HUES64 (cell line): ENCODE results near the gene DHCR24.

Experiments
- H3K27ac ChIP-seq: 2 replicates; pipeline ENCODE4 v1.7.0; 2013; ENCODE audit warnings: low read depth, low read length, inconsistent platforms
- H3K27me3 ChIP-seq: 2 replicates; pipeline ENCODE4 v1.6.1; 2013; ENCODE audit warnings: mild to moderate bottlenecking, low read length; ENCODE audit not compliant: insufficient read depth
- H3K36me3 ChIP-seq: 2 replicates; pipeline ENCODE4 v1.6.1; 2013; ENCODE audit warnings: mild to moderate bottlenecking, low read length; ENCODE audit not compliant: insufficient read depth
- H3K4me1 ChIP-seq: 2 replicates; pipeline ENCODE4 v1.6.1; 2013; ENCODE audit warnings: mild to moderate bottlenecking, low read length, moderate library complexity; ENCODE audit not compliant: insufficient read depth
- H3K4me3 ChIP-seq: 2 replicates; pipeline ENCODE4 v1.5.1; 2013; ENCODE audit warnings: mild to moderate bottlenecking, low read length, moderate library complexity
- H3K9ac ChIP-seq: 2 replicates; pipeline ENCODE4 v1.6.1; 2013; ENCODE audit warnings: mild to moderate bottlenecking, low read depth, low read length
- H3K9me3 ChIP-seq: 2 replicates; pipeline ENCODE4 v1.6.1; 2013; ENCODE audit warnings: low read depth, low read length; ENCODE audit not compliant: insufficient read depth
- WGBS: fragments of 150-250, 120-280 bp; methylation state at CpG from one replicate; pipeline ENCODE4 v1.1.7; 2013; ENCODE audit warnings: missing lambda C conversion rate; 5-methylcytosine and 5-hydroxymethylcytosine counted together

DHCR24 gene

GRCh38 chr1:54825696-54826095 is 61.3 kb downstream of the DHCR24 start:
- Histone ChIP-seq H3K27ac (no peak overlapping the region), H3K27me3 (no peaks in the 10 kb centered on the region), H3K9ac (no peak overlapping the region), H3K4me1 (no peaks in the 10 kb centered on the region), H3K4me3 (no peak overlapping the region), H3K36me3 (no peaks in the 10 kb centered on the region), H3K9me3 (peaks cover 4% of the 10 kb centered on the region; the same call in 1 of the 2 replicates)
- WGBS, result 93% methylated on average over 5 of the region's 5 CpGs

GRCh38 chr1:54823670-54824069 is 63.3 kb downstream of the DHCR24 start:
- no peak overlapping the region for H3K4me3 ChIP-seq
- no peak overlapping the region for H3K9ac ChIP-seq
- H3K27ac ChIP-seq, result no peak overlapping the region
- 91% methylated on average over 2 of the region's 3 CpGs for WGBS
- H3K4me1 ChIP-seq, result no peaks in the 10 kb centered on the region
- no peaks in the 10 kb centered on the region for H3K27me3 ChIP-seq
- no peaks in the 10 kb centered on the region for H3K36me3 ChIP-seq
- peaks cover 4% of the 10 kb centered on the region; the same call in 1 of the 2 replicates for H3K9me3 ChIP-seq

- Histone ChIP-seq H3K9ac (no peak overlapping the region), H3K9me3 (no peaks in the 10 kb centered on the region), H3K4me3 (no peak overlapping the region), H3K27ac (no peak overlapping the region), H3K4me1 (no peaks in the 10 kb centered on the region), H3K36me3 (no peaks in the 10 kb centered on the region), H3K27me3 (no peaks in the 10 kb centered on the region)
These were observed 67.3 kb downstream of the DHCR24 start for GRCh38 chr1:54819733-54820132.

GRCh38 chr1:54819195-54819536 is 67.8 kb downstream of the DHCR24 start:
- Histone ChIP-seq H3K27me3 (no peaks in the 10 kb centered on the region), H3K27ac (no peak overlapping the region), H3K9me3 (no peaks in the 10 kb centered on the region), H3K4me3 (no peak overlapping the region), H3K4me1 (peaks cover 4% of the 10 kb centered on the region), H3K36me3 (no peaks in the 10 kb centered on the region), H3K9ac (no peak overlapping the region)
- 94% methylated on average over 4 of the region's 4 CpGs for WGBS

- no peaks in the 10 kb centered on the region for H3K27me3 ChIP-seq
- H3K9ac ChIP-seq, result no peak overlapping the region
- H3K4me3 ChIP-seq, result no peak overlapping the region
- H3K4me1 ChIP-seq, result peaks cover 9% of the 10 kb centered on the region
- no peaks in the 10 kb centered on the region for H3K36me3 ChIP-seq
- 90% methylated on average over 5 of the region's 5 CpGs for WGBS
- H3K27ac ChIP-seq, result no peak overlapping the region
- H3K9me3 ChIP-seq, result no peaks in the 10 kb centered on the region
These were observed 68.4 kb downstream of the DHCR24 start for GRCh38 chr1:54818461-54819194.

GRCh38 chr1:54816951-54817350 is 70.0 kb downstream of the DHCR24 start:
- Histone ChIP-seq H3K9me3 (no peaks in the 10 kb centered on the region), H3K4me3 (no peak overlapping the region), H3K36me3 (no peaks in the 10 kb centered on the region), H3K4me1 (peaks cover 21% of the 10 kb centered on the region), H3K9ac (no peak overlapping the region), H3K27ac (no peak overlapping the region), H3K27me3 (no peaks in the 10 kb centered on the region)
- WGBS, result 95% methylated on average over 13 of the region's 13 CpGs

GRCh38 chr1:54816130-54816529 is 70.9 kb downstream of the DHCR24 start:
- H3K9me3 ChIP-seq, result no peaks in the 10 kb centered on the region
- H3K4me3 ChIP-seq, result no peak overlapping the region
- H3K27me3 ChIP-seq, result no peaks in the 10 kb centered on the region
- H3K9ac ChIP-seq, result no peak overlapping the region
- 92% methylated on average over 6 of the region's 6 CpGs for WGBS
- no peaks in the 10 kb centered on the region for H3K36me3 ChIP-seq
- peaks cover 21% of the 10 kb centered on the region for H3K4me1 ChIP-seq
- H3K27ac ChIP-seq, result no peak overlapping the region

- no peaks in the 10 kb centered on the region for H3K27me3 ChIP-seq
- 94% methylated on average over 7 of the region's 7 CpGs for WGBS
- no peaks in the 10 kb centered on the region for H3K9me3 ChIP-seq
These were observed 71.7 kb downstream of the DHCR24 start for GRCh38 chr1:54815086-54815876.

GRCh38 chr1:54814571-54814970 is 72.4 kb downstream of the DHCR24 start:
- Histone ChIP-seq H3K36me3 (no peaks in the 10 kb centered on the region), H3K27ac (no peak overlapping the region), H3K9ac (no peak overlapping the region), H3K9me3 (no peaks in the 10 kb centered on the region), H3K4me3 (no peak overlapping the region), H3K27me3 (no peaks in the 10 kb centered on the region), H3K4me1 (peaks cover 21% of the 10 kb centered on the region)
- 86% methylated on average over 5 of the region's 5 CpGs for whole genome bisulfite sequencing

More at GRCh38 chr1:54815086-54815876, 71.7 kb downstream of the DHCR24 start:
- H3K9ac ChIP-seq, result no peak overlapping the region
- H3K27ac ChIP-seq, result no peak overlapping the region
- no peak overlapping the region for H3K4me3 ChIP-seq
- peaks cover 21% of the 10 kb centered on the region for H3K4me1 ChIP-seq
- H3K36me3 ChIP-seq, result no peaks in the 10 kb centered on the region

GRCh38 chr1:54814126-54814498 is 72.9 kb downstream of the DHCR24 start:
- peak overlapping the region; percentile 25; the same call in 1 of the 2 replicates for H3K4me3 ChIP-seq
- no peaks in the 10 kb centered on the region for H3K9me3 ChIP-seq
- H3K9ac ChIP-seq, result 0 out of 2 replicates have a peak overlapping the region, but pooled peaks have one; percentile 17
- H3K27ac ChIP-seq, result peak overlapping the region; percentile 87
- H3K27me3 ChIP-seq, result no peaks in the 10 kb centered on the region
- H3K36me3 ChIP-seq, result no peaks in the 10 kb centered on the region
- WGBS, result 56% methylated on average over 10 of the region's 10 CpGs
- peaks cover 21% of the 10 kb centered on the region for H3K4me1 ChIP-seq

- Histone ChIP-seq H3K36me3 (no peaks in the 10 kb centered on the region), H3K9ac (0 out of 2 replicates have a peak overlapping the region, but pooled peaks have one; percentile 17), H3K4me1 (peaks cover 21% of the 10 kb centered on the region), H3K9me3 (no peaks in the 10 kb centered on the region), H3K27ac (peak overlapping the region; percentile 87), H3K27me3 (no peaks in the 10 kb centered on the region), H3K4me3 (peak overlapping the region; percentile 25; the same call in 1 of the 2 replicates)
- 18% methylated on average over 13 of the region's 13 CpGs for WGBS
These were observed 73.4 kb downstream of the DHCR24 start for GRCh38 chr1:54813485-54814125.
